ENCODE measurements around the gene MED22.

Gene MED22

GRCh38 chr9:133375724-133376654, 28.1 kb upstream of the MED22 start, which contains the start of the genes STKLD1 and SURF4:
STKLD1 (plus strand) TSS chr9:133376366; CDS start chr9:133376474, 108 bp downstream.
SURF4 (minus strand) TSS chr9:133376060; CDS start chr9:133375969, 91 bp downstream.
- DNase-seq = peak; percentile 96

DNA sequence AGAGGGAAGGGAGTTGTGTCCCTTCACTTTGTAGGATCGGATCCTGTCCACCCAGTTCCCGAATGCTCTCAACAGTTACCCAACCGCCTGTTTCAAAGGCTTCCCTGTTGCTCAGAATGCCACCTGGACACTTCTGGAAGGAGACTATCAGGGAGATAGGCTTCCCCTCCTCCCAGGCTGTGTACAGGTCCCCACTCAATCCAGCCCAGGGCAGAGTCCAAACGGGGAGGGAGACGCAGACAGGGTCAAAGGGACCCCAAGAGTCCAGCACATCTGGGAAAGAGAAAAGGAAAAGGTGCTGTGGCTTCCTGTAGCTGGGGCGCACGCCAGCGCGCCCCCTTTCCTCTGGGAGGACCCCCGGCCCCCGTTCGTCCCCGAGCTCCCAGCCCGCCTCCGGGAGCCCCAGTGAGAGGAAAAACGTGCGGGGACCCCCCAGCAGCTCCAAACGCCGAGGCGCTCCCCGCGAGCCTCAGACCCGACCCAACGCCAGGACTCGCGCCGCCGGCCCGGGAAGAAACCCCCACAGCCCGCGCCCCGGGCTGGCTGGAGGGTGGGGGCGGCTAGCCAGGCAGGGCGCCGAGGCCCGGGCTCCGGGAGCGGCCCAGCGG, 27.3 kb upstream of the MED22 start:
- DNase-seq = peak; percentile 33

- DNase-seq = peak; percentile 58
Measured at GRCh38 chr9:133374612-133375115, 26.7 kb upstream of the MED22 start.

DNA sequence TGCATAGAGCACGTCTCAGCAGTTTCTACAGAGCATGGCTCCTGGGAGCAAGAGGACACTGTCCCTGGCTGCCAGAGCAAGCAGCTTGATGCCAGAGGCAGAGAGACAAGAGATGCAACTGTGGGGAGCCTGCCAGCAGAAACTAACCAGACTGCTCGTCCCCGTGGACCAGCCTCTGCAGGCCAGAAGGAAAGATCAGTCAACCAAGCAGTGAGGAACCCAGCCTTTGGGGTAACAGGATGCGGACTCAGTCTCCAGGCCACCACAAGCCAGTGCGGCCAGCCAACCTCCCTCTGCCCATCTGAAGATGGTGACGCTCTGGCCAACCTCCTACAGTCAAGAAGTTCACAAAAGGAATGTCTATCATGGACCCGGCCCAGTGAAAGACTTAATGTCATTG, 24.2 kb upstream of the MED22 start:
- no peak for DNase-seq

- DNase-seq = peak; percentile 76
Measured at GRCh38 chr9:133371261-133371711, 23.4 kb upstream of the MED22 start.

DNA sequence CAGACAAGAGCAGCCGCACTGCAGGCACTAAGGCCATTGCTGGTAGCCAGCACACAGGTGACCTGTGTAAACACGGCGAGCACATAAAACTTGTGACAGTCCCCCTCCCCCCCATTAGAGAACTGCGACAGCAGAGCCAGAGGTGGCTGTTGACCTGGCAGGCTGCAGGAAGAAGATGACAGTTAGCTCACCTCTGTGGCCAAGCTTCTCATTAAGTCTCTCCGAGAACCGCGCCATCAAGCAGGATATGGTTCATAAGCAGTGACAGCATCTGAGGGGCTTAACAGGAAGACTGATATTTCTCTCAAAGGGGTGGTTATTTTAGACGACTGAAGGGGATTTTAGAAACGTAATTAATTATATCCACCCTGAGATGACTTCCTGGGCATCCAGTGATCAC, 22.8 kb upstream of the MED22 start:
- peak; percentile 70 for DNase-seq

GRCh38 chr9:133369933-133370332, 22.0 kb upstream of the MED22 start:
- DNase-seq = no peak

DNA sequence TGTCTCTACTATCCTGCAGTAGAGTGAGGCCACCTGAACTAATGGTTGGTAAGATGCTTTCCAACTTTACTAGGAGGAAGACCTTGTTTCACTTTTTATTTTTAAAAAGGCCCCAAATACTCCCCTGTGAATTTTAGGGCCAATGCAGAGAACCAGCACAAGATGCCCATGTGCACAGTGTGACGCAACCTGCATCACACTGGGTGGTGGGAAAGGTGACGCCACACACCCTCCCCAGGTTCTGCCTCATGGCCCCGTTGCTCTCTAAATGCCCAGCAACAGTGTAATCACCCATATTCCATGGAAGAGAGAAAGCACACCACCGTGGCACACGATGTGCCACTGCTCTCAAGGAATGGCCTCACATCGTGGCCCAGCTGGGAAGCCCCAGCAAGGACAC, 21.5 kb upstream of the MED22 start:
- no peak for DNase-seq

DNA sequence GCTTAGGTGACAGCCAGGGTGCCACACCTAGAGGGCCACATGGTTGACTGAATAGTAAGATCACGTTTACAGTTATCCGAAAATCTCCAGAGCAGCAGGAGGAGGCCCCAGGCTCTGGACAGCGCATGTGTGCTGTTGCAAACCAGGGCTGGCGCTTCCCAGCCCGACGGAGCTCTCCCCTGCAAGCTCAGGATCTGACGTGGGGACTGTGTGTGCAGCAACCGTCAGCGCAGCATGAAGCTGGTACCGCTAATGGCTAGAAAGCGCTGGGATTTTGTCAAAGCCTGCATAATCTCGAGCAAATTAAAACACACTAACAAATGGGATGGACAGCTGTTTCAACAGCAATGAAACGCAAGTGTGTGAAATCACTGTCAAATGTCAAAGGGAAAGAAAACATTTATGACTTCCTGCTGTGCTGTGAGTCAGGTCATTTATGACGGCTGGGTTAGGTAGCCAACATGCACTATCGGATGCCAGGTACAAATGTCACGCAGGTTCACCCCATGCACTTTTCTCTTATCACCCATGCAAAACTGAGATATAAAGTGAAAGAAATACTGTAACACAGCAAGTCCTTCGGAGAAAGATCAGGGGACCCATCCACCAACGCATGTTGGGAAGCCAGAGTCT, 20.4 kb upstream of the MED22 start:
- DNase-seq = no peak

- DNase-seq = no peak
Measured at GRCh38 chr9:133367778-133368177, 19.8 kb upstream of the MED22 start.

- DNase-seq = no peak
Measured at GRCh38 chr9:133367221-133367620, 19.3 kb upstream of the MED22 start.

GRCh38 chr9:133366435-133366834, 18.5 kb upstream of the MED22 start:
- DNase-seq = no peak

DNA sequence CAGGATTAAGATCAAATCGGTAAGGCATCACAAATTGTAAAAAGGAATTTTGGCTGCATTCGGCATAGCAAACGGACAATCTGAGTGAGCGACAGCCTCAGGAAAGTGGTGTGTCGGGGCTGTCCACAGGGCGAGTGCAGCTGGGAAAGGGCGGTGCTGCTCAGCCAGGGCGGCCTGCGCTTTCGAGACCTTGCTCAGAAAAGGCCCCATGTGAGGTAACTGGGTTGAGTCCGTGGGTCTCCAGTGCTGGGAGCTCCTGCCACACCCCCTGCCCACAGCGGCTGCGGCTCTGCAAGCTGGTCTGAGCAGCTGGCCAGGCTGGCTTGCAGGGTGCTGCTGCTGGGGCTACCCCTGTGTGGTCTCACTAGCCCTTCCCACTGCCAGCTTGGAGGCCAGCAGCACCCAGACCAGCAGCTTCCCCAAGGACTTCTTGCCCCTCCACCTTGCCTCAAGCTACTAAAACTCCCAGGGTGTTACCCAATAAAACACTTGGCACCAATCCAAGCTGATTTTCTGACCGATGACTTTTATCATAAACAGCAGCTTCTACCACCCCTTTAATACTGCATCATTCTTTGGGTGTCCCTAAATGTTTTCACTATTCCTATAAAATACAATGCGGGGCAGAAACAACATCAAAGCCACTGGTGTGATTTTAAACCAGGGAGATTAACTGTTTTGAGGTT, 14.6 kb upstream of the MED22 start:
- DNase-seq = no peak

GRCh38 chr9:133361507-133362092, 13.7 kb upstream of the MED22 start:
- no peak for DNase-seq

GRCh38 chr9:133360400-133361393, 12.8 kb upstream of the MED22 start:
- no peak for DNase-seq

GRCh38 chr9:133359399-133360175, 11.7 kb upstream of the MED22 start:
- no peak for DNase-seq

GRCh38 chr9:133357656-133358055, 9.7 kb upstream of the MED22 start:
- no peak for DNase-seq

DNA sequence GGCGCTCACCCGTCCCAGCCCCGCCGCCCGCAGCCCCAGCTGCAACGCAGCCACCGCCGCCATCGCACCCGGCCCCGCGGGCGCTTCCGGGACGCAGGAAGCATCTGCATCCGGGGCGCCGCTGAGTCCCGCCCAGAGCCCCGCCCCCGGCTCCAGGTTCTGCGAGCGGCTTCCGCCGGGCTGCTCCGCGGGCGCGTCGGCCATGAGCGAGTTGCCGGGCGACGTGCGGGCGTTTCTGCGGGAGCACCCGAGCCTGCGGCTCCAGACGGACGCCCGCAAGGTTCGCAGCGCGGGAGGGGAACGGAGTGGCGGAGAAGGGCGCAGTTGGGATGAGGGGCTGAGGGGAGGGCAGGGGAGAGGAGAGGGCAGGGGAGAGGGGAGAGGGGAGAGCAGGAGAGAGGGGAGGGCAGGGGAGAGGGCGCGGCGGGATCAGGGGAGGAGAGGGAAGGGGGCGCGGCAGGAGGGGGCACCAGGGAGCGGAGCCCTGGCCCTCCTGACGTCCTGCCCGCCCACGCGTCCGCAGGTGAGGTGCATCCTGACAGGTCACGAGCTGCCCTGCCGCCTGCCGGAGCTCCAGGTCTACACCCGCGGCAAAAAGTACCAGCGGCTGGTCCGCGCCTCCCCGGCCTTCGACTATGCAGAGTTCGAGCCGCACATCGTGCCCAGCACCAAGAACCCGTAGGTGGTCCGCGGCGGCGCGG, 8.6 kb upstream of the MED22 start, which contains the start of the genes SURF1 and SURF2:
SURF1 (minus strand) TSS at position 97 of the 701 bp plus-strand sequence; CDS start at position 63, 34 bp downstream.
SURF2 (plus strand) TSS at position 160 of the 701 bp plus-strand sequence; CDS start at position 203, 43 bp downstream.
- DNase-seq = peak; percentile 91

DNA sequence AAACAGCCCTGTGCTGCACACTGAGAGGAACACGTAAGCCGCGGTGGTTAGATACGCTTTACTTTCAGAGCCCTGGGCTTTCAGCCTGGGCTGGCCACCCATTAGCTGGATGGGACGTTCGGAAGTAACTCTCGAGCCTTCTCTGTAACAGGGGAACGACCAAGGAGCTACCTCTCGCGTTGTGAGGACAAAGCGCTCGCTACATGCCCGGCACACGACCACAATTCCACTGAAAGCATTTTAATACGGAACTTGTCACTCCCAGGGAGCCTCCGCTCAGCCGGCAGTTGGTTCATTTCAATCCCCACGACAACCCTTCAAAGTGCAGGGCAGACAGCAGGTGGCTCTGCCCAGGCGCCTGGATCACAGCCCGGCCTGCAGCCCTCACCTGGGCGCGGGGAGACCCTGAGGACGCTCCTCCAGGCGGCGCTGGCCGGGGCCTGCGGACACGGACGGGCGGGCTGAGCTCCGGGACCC, 8.0 kb upstream of the MED22 start:
- no peak for DNase-seq

All from CD4-positive, alpha-beta T cell treated with Interleukin-12 subunit alpha and Interleukin-12 subunit beta, for 1 hour (primary cell).